Activated T-cell treated with anti-CD3 and anti-CD28 coated beads for 1 hour (primary cell): ENCODE measurements around the gene ZNF740.

Source experiments
- DNase-seq: peaks from one replicate; pipeline ENCODE4 v3.0.0-alpha.2; 2020; ENCODE audit warnings: low read depth

Gene ZNF740

DNA sequence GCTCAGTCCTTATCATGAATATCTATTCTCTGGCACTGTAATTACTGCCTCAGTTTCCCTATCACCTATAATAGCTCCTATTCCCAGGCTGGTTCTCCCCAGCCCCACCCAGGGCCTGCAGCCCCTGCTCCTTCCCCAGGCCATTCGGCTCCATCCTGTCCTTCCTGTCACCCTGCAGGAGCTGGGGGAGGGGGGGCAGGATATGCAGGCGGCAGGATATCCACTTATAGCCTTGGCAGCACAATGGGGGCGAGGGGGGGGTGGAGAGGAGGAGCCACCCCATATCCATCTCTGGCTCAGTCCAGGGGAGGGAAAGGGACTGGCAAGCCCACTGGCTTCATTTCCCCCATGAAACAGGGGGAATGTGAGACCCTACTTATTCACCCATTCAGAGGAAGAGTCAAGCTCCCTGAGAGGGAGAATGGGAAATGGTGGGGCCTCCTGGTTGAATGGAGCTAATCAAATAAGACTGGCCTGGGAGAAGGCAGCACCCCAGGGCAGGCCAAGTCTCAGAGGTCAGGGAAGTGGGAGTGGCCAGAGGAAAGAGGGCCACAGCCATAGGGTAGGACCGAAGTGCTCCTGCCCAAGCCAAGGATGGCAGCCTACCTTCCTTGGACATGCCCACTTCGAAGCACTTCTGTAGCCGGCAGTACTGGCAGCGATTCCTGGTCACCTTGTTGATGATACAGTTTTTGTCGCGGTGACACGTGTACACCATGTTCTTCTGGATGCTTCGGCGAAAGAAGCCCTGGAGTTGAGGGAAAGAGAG lies 34.3 kb downstream of the ZNF740 start:
- DNase-seq = no peak

DNA sequence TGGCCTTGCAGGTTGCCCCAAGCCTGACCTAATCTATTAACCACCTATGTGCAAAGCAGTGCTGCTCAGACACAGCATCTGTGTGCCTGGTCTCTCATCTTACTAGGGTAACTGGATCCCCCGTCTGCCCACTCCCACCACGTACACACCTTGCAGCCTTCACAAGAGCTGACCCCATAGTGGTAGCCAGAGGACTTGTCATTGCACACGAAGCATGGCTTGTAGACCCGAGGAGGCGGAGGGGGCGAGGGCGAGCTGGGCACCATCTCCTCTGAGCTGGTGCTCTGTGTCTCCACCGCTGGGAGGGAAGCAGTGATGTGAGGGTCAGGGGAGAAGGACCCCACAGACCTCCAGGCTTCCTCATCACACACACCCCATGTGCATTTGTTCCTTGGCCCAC lies 35.0 kb downstream of the ZNF740 start:
- DNase-seq = no peak

DNA sequence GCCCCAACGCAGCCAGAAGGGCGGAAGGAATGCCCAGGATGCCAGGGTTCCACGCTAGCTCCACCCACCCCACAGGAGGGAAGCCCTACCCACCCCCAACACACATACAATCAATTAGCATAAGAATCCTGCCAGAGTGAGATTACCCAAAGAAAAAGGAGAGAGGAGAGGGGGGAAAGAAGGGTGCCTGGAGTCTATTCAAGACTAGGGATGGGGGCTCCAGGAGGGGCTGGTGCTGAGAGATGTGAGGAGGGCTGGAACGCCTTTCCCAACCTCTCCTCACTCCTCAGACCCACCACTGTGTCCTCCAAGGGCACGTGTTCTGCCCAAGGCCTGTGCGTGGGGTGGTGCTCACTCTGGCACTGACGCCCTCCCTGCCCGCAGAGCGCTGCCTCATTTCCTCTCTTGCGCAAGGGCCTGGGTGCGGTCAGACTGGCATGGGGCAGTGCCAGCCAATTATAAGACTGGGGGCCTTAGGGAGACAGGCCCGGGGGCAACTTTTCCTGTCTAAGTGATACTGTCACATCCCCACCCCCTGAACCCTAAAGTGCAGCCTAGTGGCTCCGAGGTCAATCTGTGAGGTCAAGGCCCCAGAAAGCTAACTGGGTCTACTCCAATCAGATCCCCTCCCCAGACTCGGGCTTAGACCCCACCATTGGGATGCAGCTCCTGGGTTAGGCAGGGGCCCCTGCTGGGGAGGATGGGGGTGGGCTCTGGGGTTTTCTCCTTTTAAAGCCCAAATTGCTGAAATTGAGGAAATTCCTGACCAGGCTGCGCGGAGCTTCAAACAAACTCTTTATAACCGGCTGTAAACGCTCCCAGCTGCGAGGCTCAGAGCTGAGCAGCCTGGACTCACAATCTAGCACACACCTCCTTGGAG lies 36.8 kb downstream of the ZNF740 start:
- DNase-seq = no peak

DNA sequence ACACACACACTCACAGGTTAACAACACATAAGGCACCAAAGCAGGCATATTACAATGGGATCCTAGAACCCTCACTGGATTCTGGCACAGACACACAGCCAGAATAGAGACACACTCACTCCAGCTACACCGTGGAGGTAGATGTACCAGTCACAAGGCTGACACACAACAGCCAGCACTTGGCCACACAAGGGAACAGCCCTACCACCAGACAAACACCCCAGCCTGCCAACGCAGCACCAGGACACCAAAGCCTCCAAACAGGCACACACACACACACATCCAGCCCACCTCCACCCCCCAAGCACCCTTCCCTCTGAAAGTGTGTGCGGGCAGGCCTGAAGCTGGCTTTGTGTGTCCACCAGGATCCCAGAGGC lies 37.4 kb downstream of the ZNF740 start:
- DNase-seq = no peak

DNA sequence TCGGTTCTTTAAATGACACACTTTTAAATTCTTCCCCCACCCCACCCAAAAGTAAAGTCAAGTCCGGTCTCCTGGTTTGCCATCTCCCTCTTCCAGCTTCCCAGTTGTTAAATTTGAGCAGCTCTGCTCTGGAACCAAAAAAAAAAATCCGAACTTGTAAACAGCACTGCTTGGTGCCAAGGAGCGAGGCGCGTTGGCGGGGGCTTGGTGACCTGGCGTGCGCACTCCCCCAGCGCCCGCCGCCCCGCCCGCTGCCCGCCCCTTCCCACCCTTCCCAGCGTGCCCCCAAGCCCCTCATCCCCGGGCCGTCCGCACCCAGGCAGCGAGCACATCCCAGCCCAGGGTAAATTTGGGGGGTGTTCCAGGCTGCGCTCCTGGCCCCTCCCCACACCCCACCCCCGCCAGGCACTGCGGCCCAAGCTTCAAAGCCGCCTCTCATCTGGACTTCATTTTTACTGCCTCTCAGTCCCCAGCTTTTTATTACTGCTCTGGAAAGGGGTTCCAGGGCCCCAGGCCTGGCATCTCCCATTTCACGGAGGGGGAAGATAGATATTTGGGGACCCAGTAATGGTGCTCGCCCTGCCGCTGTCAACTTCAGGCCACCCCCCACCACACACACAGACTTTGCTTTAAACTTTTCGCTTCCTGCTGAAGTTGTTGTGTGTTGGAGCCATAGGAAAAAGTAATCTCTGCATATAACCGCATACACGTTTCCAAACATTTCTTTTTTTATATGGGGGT lies 38.2 kb downstream of the ZNF740 start:
- DNase-seq = no peak

DNA sequence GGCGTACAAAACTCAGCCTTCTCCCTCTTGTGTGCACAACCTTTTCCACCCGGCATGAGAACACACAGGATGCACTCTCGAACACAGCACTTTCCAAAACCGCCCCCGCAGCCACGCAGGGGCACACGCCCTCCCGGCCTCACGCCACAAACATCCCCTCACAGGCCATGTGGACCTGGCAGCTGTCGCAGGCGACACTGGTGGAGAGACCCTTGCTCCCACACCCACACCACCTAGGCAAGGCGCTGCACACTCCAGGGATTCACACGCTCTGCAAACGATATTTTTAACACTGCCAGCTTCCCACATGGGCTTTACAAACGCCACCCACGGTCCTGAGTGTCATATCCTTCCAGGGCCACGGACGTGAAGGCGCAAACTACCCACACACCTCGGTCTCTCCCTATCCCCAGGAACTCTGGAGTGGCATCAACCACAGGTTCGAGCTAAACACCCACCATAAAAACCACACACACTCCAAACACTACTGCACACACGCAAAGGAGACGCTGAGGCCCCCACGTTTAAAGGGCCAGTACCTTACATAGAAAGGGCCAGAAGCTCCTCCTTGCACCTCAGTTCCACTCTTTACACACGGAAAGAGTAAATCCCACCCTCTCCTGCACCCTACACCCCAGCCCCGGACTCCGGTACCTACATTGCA lies 38.9 kb downstream of the ZNF740 start:
- DNase-seq = peak; percentile 46

DNA sequence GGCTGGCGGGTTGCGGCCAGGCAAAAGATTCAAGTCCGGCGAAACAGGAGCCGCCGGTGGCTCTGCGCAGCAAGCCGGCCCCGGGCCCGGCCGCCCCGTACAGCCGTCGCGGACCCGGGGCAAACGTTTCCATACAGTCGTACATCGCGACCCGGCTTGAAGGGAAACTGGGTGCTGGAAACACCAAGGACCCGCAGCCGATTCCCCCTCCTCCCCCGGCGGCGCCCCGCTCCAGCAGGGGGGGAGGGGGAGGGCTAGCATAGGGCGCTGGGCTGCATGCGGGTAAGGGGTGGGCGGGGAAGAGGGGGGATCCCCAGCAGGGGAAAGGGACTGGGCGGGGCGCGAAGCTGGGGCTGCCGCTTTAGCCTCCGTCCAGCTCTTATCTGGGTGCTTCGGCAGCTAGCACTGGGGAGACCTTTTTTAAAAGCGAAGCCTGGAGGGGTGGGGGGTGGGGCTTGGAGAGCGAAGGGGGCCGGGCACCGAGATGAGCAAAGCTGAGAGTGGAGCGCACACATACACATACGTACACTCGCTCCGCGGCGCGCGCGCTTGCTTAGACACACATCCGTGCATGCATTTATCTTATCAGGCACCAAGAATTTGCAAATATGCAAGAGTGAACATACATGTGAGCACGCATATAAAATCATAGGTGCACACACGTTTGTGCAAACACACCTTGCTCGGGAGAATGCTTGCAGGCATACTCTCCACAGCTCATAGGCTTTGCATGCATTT lies 39.6 kb downstream of the ZNF740 start:
- peak; percentile 66 for DNase-seq

DNA sequence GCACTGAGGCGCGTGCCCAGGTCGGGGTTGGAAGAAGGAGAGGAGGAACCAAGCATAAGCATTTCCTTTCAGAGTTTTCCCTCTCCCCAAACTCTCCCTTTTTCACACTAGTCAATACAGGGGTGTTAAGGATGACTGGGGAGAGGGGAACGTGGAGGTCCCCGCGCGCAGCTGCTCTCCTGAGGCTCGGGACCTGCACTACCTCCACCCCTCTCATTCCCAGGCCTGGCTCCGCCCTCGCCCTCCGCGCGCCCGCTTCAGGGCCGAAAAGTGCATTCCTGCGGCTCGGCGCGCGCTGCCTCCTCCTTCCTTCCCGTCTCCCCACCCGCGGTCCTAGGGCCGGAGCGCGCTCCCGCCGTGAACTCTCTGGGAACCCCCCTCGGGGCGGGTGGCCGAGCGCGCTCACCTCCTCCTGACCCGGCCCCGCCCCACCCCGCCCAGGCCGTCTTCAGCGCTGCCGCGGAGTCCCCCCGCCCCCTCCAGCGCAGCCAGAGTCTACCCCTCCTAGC lies 40.2 kb downstream of the ZNF740 start:
- DNase-seq = peak; percentile 61

DNA sequence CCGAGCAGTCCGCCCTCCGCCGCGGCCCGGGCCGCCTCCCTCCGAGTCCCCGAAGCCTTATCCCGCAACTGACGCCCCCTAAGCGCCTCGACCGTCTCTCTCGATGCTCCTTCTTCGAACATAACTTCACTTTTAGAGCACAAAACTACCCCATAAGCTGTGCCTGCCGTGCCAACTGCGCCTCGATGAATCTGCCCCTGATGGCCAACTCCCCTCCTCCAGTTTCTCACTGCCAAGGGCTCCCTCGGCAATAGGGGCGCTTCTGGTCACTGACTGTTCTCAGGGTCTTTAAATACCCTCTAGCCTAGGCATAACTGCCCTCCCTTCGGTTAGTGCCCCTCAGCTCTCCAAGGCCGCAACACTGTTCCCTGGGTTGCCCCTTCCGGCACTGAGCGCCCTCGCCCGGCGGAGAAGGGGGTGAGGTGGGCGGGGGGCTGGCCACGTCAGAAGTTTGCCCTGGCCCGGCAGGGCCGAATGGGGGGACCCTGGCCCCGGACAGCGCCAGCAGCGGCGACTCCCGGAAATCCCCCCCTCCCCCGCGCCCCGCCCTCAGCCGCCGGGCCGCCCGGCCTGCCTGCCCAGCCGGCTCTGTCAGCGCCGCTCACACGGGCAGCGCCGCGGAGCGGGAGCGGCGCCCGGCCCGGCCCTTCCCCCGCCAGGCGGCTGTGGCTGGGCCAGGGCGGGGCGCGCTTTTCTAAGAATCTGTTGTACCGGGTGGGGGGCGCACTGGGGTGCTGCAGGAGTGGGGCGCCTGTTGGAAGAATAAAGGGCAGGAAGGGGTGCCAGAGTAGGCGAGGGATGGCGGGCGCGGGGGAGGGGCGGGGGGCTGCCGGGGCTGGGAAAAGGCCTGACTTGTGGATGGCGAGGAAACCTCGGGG lies 40.9 kb downstream of the ZNF740 start:
- DNase-seq = no peak

DNA sequence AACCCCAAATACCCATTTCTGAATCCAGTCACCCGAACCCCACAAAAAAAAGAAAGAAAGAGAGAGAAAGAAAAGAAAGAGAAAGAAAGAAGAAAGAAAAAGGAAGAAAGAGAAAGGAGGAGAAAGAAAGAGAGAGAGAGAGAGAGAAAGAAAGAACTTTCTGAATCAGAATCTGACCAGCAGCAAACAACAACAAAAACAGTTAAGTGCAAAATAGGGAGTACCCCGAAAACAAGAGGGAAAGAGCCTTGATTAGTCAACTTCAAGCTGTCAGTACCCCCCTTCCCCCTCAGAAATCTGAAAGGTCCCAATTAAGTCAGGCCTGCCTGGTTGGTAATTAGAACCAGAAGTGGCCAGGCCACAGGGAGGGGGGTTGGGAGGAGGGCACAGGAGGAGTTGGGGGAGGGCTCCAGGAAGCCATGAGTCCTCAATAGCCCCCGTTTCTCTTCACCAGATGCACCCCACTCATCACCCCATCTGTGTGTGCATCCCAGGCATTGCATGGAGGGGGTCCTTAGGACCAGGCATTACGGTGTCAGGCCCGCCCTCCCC lies 41.7 kb downstream of the ZNF740 start:
- DNase-seq = no peak

DNA sequence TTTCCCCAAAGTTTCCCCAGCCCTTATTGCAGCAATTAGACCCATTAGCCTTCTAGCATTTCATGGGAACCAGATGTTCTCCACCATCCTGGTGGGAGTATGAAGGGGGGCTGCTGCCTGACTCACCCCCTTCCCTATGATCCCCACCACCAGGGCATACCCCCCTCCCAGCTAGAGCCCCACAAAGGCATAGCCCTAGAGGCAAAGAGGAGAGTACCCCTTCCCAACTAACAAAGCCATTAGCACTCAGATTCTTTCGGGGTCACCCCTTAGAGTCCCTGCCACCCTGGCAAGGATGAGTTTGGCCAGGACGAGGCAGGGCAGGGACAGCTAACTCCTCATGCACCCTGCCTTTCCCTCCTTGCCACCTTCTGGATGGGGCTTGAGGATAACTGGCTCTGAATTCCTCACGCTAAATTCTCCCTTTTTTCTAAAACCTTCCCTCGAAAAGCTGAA lies 42.3 kb downstream of the ZNF740 start:
- no peak for DNase-seq

DNA sequence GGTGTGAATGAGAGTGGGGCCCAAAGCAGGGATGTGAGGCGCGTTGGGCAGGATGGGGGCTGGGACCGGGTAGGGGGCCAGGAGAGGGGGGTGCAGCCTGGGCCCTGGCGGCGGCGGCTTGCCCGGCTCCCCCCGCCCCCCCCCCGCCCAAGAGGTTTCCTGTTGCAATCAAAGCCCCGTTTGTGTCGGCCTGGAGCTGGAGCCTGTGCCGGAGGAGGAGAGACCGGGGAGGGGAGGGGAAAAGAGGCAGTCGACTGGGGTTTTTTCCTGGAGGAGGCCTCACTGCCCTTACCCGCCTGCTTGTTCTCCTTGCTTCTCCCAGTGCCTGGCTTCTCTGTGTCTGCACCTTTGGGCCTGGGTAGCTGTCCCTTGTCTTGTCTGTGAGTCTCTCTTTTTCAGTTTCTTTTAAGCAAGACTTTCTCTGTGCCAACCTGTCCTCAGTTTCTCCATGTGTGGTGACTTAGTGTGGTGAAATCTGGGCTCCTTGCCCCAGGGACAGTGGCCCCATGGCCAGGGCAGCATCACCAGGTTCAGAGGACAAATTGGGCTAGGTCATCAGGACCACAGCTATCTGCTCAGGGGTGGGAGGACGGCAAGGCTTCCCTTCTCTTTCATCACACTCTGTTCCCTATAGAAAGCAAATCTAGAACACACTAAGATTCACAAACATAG lies 43.0 kb downstream of the ZNF740 start:
- DNase-seq = no peak

DNA sequence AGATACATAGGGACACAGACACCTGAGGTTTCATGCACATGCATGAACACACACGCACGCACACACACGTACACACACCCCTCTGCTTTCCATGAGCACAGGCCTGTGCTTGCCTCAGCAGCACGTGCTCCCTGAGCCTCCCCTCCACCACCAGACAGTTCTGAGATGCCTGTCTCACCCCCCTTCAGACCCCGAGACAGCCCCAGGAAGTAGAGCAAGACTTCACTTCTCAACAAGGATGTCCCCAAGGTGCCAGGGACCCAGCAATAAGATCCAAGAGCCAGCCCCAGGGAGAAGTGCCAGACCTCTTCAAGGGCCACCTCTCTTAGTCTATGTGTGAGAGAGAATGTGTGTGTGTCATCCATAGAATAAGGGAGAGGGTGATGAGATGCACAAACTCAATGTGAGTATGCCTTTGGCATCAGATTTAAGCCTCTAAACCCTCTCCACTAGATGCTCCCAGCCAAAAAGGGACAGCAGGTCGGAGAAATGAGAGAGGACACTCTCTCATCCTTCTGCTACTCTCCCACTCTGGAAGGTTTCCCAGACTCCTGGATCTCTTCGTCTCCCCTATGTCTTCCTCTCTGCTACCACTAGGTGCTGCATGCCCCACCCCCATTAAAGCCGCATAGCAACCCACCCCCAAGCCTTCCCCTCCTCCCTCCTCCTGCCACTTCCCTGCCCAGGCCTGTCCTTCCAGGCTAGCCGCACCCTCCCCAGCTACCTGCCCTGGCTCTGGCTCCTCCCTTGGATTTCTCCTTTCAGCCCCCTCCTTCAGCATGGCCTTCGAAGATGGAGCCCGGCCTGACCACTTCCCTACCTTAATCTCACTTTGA lies 43.8 kb downstream of the ZNF740 start:
- no peak for DNase-seq

DNA sequence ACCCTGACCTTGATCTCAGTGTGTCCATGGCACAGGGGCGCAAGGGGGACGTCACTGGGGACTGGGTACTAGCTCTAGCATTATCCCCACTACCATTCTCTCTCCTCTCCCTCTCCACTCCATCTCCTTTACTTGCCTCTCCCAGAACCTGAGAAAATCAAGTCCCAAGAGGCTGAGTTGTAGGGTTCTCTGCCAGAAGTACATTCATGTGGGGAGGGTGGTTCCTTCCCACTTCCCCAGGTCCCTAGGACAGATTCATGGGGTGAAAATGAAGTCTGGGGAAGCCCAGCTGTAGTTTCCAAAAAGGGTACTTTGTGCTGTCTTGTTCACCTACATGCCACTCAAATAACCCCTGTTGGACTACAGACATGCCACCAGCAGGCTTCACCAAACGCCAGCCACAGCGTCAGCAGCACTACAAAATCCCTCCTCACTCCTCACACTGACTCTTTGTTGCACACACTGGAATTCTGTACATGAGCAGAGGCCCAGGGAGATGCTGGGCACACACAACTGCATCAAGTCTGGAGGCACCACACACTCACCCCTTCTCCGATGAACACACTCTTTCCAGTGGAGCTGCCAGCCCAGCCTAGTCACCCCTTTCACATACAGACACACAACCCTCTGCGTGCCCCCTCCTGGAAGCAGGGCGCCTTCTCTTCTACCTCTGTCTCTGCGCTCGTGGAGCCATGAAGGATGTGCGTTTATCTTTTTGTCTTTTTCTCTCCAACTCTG lies 44.5 kb downstream of the ZNF740 start:
- no peak for DNase-seq

DNA sequence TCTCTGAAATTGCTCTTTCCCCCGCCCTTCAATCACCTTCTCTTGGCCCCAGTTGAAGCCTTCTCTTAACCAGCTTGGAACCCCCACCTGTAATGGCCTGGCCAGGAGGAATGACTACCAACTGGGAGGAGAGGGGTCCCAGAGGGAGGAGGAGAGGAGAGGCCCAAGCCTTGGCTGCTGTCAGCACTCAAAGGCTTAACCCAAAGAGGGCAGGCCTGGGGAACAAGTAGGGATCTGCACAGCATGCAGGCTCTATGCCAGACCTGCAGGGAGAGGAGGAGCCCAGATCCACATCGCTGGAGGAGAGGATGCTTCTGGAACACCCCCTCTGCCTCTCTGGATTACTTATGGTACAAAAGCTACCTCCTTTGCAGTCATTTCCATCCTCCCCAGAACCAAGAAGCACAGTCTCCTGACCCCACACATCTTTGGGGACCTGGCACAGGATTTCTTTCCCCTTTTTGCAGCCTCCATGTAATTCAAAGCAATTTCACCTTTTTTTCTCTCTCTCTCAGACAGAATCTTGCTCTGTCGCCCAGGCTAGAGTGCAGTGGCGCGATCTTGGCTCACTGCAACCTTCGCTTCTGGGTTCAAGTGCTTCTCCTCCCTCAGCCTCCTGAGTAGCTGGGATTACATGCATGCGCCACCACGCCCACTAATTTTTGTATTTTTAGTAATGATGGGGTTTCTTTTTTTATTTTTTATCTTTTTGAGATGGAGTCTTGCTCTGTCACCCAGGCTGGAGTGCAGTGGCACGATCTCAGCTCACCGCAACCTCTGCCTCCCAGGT lies 45.3 kb downstream of the ZNF740 start:
- no peak for DNase-seq

DNA sequence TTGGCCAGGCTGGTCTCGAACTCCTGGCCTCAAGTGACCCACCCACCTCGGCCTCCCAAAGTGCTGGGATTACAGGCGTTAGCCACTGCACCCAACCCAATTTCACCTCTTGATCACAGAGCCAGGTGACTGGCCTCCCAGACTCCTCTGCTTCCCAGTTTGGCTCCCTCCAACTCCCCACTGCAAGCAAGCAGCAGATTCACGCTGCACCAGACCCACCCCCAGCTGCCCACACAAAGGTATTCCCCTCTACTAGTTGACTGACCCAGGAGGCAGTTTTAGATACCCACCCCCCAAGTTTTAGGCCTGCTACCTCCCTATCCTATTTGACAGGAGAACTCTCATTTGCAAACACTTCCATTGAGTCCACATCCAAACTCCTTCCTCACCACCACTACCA lies 46.3 kb downstream of the ZNF740 start:
- no peak for DNase-seq

DNA sequence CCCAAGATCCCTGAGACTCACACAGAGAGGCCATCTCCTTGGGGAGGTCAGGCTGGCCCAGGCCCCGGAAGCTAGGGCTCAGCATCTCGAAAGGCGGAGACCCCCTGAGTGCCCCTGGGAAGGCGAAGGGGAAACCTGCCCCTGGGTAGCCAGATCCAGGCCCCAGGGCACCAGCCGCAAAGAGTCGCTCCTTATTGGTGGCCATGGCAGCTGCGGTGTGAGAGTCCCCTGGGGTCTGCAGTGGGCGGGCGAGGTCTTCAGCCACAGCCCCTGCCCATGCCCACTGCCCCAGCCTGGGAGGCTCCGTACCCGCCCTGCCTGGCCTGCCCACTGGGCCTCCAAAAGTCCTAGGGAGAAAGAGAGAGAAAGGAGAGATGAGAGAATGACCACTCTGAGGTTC lies 46.8 kb downstream of the ZNF740 start:
- no peak for DNase-seq
